Body of pancreas (tissue), 4 donors: ENCODE measurements around the gene SLX9. TPM values are rescaled to one million over a fixed set of nuclear protein-coding genes. Genes with fewer than 3 reads are reported as not detected.

ENCODE experiments used
- ATAC-seq: fragments of 150-250 bp; one replicate; pipeline ENCODE4 v1.9.1; 2016
- DNase-seq, 4 donors: peaks; one replicate each; pipeline ENCODE4 v3.0.0-alpha.2; 2019
- H3K27ac ChIP-seq, 4 donors: fragments of 200-600 bp; sonication (generic); 1 replicate in 3 of 4; 2 replicates in 1 of 4; pipeline versions ENCODE4 v1.5.1 to v1.6.1; 2016 to 2019; ENCODE audit warnings: mild to moderate bottlenecking in 1 of 4, mixed read lengths in 1 of 4, moderate library complexity in 1 of 4
- H3K27me3 ChIP-seq, 2 donors: fragments of 200-600 bp; sonication (generic); one replicate each; pipeline ENCODE4 v1.6.0; 2016; ENCODE audit warnings: mild to moderate bottlenecking in 1 of 2
- H3K36me3 ChIP-seq, 2 donors: fragments of 200-600 bp; sonication (generic); replicated peaks in 1 of 2; 2 replicates each; pipeline ENCODE4 v1.5.1; 2016; ENCODE audit warnings: low read depth in 2 of 2; ENCODE audit not compliant: insufficient read depth in 1 of 2
- H3K4me1 ChIP-seq: fragments of 200-600 bp; sonication (generic); one replicate; pipeline ENCODE4 v1.6.0; 2016
- H3K4me3 ChIP-seq, 2 donors: fragments of 200-600 bp; sonication (generic); 1 replicate in 1 of 2; 2 replicates in 1 of 2; pipeline ENCODE4 v1.5.1; 2016 to 2019
- H3K9me3 ChIP-seq, 3 donors: fragments of 200-600 bp; sonication (generic); 1 replicate in 2 of 3; 2 replicates in 1 of 3; pipeline ENCODE4 v1.5.1; 2016
- CTCF ChIP-seq, 7 experiments: fragments of 450-650 bp in 4 of 7; fragments of 200-600 bp in 3 of 7; sonication (generic) in 3 of 7; IDR thresholded peaks; one replicate each; pipeline ENCODE4 v1.5.1; 2016 to 2019; ENCODE audit warnings: antibody characterized with exemption in 7 of 7
- POLR2A ChIP-seq, 3 donors: fragments of 450-650 bp; IDR thresholded peaks; one replicate each; pipeline ENCODE4 v1.6.1; 2016; ENCODE audit warnings: antibody characterized with exemption in 3 of 3, mild to moderate bottlenecking in 2 of 3
- WGBS, 2 donors: methylation state at CpG; one replicate each; pipeline ENCODE4 v1.1.5; 2017; 5-methylcytosine and 5-hydroxymethylcytosine counted together
- intact Hi-C: fragments of 100-400 bp; cut with DNase I; formaldehyde crosslinking; loops from one replicate; pipeline ENCODE4 v1.15.1; 2023
- total RNA-seq, 2 donors: library from RNA; depleted of rRNA; stranded (reverse); fragments of >200 nt; gene quantifications; one replicate each; pipeline ENCODE4 v1.1.0, GENCODE V29; 2016

SLX9 gene
- total RNA-seq, 2 donors from 2014 or later, result 5.6 to 9.3 TPM

GRCh38 chr21:44895859-44896258, 44.0 kb upstream of the SLX9 start:
- Histone ChIP-seq H3K9me3 (no peaks in the 10 kb centered on the region), H3K27me3 (no peaks in the 10 kb centered on the region), H3K4me1 (no peaks in the 10 kb centered on the region), H3K4me3 (no peak overlapping the region), H3K27ac (no peak overlapping the region), H3K36me3 (no peaks in the 10 kb centered on the region)
- DNase-seq, result no peak
- TF ChIP-seq CTCF (IDR thresholded peaks at IDR 0.05), result no peak
- no peak for TF ChIP-seq POLR2A (IDR thresholded peaks at IDR 0.05)
- ATAC-seq, result no peak
- 72 to 77% methylated on average over 10 to 11 of the region's 11 CpGs for WGBS, 2 donors
- intact Hi-C loops, result no loop called here

- Histone ChIP-seq H3K4me1 (no peaks in the 10 kb centered on the region), H3K4me3 (no peak overlapping the region), H3K27me3 (no peaks in the 10 kb centered on the region), H3K9me3 (no peaks in the 10 kb centered on the region), H3K36me3 (no peaks in the 10 kb centered on the region), H3K27ac (no peak overlapping the region)
- DNase-seq (no peak), ATAC-seq (no peak)
- intact Hi-C loops, result no loop called here
- TF ChIP-seq CTCF (IDR thresholded peaks at IDR 0.05), result no peak
- TF ChIP-seq POLR2A (IDR thresholded peaks at IDR 0.05), result no peak
- WGBS, 2 donors, result 65 to 69% methylated on average over 8 to 23 of the region's 25 CpGs
These were observed 43.1 kb upstream of the SLX9 start for GRCh38 chr21:44896561-44897286.

GRCh38 chr21:44897326-44898010, 42.4 kb upstream of the SLX9 start:
- no peaks in the 10 kb centered on the region for H3K27me3 ChIP-seq
- H3K27ac ChIP-seq, result no peak overlapping the region
- TF ChIP-seq CTCF (IDR thresholded peaks at IDR 0.05), result no peak
- no peak for TF ChIP-seq POLR2A (IDR thresholded peaks at IDR 0.05)
- no peaks in the 10 kb centered on the region for H3K9me3 ChIP-seq
- no peak for ATAC-seq
- no peak overlapping the region for H3K4me3 ChIP-seq
- intact Hi-C loops, result no loop called here
- no peak for DNase-seq
- no peaks in the 10 kb centered on the region for H3K4me1 ChIP-seq
- no peaks in the 10 kb centered on the region for H3K36me3 ChIP-seq
- 62 to 68% methylated on average over 5 to 21 of the region's 21 CpGs for WGBS, 2 donors

GRCh38 chr21:44898011-44898488, 41.8 kb upstream of the SLX9 start:
- H3K27me3 ChIP-seq, result no peaks in the 10 kb centered on the region
- no peak overlapping the region for H3K4me3 ChIP-seq
- no peaks in the 10 kb centered on the region for H3K36me3 ChIP-seq
- TF ChIP-seq CTCF (IDR thresholded peaks at IDR 0.05) (no peak), POLR2A (IDR thresholded peaks at IDR 0.05) (no peak)
- ATAC-seq (no peak), DNase-seq (no peak)
- H3K4me1 ChIP-seq, result no peaks in the 10 kb centered on the region
- intact Hi-C loops, result no loop called here
- no peaks in the 10 kb centered on the region for H3K9me3 ChIP-seq
- 66 to 76% methylated on average over 2 to 11 of the region's 13 CpGs for WGBS, 2 donors
- H3K27ac ChIP-seq, result no peak overlapping the region
